ENCODE results near the gene STAB2. TPM values are rescaled to one million over a fixed set of nuclear protein-coding genes. Genes with fewer than 3 reads are reported as not detected.

STAB2 gene
- total RNA-seq, 2 experiments from 2014 or later: not detected

- H3K4me1 ChIP-seq (ENCODE audit: insufficient read depth, low read length, poor library complexity, severe bottlenecking): no peaks in the 10 kb centered on the region
- H3K79me2 ChIP-seq (ENCODE audit: insufficient read depth, low read depth, low read length): no peaks in the 10 kb centered on the region
- H3K9me2 ChIP-seq (ENCODE audit: insufficient read depth, low read length): no peaks in the 10 kb centered on the region
- no peaks in the 10 kb centered on the region for H3K36me3 ChIP-seq (ENCODE audit: insufficient read depth, low read length)
- no peak overlapping the region for H2AFZ ChIP-seq (ENCODE audit: low read length)
- no peak for DNase-seq (ENCODE audit: low spot score)
- POLR2A ChIA-PET: no interaction called here
- no peak for TF ChIP-seq EZH2phosphoT487 (IDR thresholded peaks at IDR 0.05; ENCODE audit: borderline replicate concordance, low read depth, low read length)
- no peak for TF ChIP-seq CTCF (conservative IDR thresholded peaks at IDR 0.05; ENCODE audit: low read length)
- CTCF ChIA-PET (ENCODE audit: unreplicated experiment): no interaction called here
- intact Hi-C loops (cut with micrococcal nuclease; ENCODE audit: unreplicated experiment): no loop called here
- H4K20me1 ChIP-seq (ENCODE audit: insufficient read depth, low read length): no peaks in the 10 kb centered on the region
- no peak overlapping the region for H3K4me3 ChIP-seq (ENCODE audit: low read depth, low read length, poor library complexity, severe bottlenecking)
- BruUV-seq (replicated peaks): no TSS peak
- no peak overlapping the region for H3K27ac ChIP-seq (ENCODE audit: low read depth, low read length, poor library complexity, severe bottlenecking)
- H3K4me2 ChIP-seq (ENCODE audit: low read length): no peak overlapping the region
- no peaks in the 10 kb centered on the region for H3K9me3 ChIP-seq (ENCODE audit: low read length)
These were observed 86.9 kb downstream of the STAB2 start for GRCh38 chr12:103673891-103674375.

- H3K4me3 ChIP-seq (ENCODE audit: low read depth, low read length, poor library complexity, severe bottlenecking): no peak overlapping the region
- H3K27ac ChIP-seq (ENCODE audit: low read depth, low read length, poor library complexity, severe bottlenecking): no peak overlapping the region
- TF ChIP-seq EZH2phosphoT487 (IDR thresholded peaks at IDR 0.05; ENCODE audit: borderline replicate concordance, low read depth, low read length) (no peak), CTCF (conservative IDR thresholded peaks at IDR 0.05; ENCODE audit: low read length) (no peak)
- H3K79me2 ChIP-seq (ENCODE audit: insufficient read depth, low read depth, low read length): no peaks in the 10 kb centered on the region
- CTCF ChIA-PET (ENCODE audit: unreplicated experiment): no interaction called here
- no peaks in the 10 kb centered on the region for H3K4me1 ChIP-seq (ENCODE audit: insufficient read depth, low read length, poor library complexity, severe bottlenecking)
- DNase-seq (ENCODE audit: low spot score): no peak
- H3K9me2 ChIP-seq (ENCODE audit: insufficient read depth, low read length): no peaks in the 10 kb centered on the region
- no TSS peak for BruUV-seq (replicated peaks)
- no peak overlapping the region for H2AFZ ChIP-seq (ENCODE audit: low read length)
- no peaks in the 10 kb centered on the region for H4K20me1 ChIP-seq (ENCODE audit: insufficient read depth, low read length)
- intact Hi-C loops (cut with micrococcal nuclease; ENCODE audit: unreplicated experiment): no loop called here
- no peak overlapping the region for H3K4me2 ChIP-seq (ENCODE audit: low read length)
- POLR2A ChIA-PET: interaction anchor here (0.7 to 1.1 kb wide), 2 partner anchors 12 to 96 kb away, joined by 3 to 4 read pairs; no protein-coding TSS in a partner anchor
- H3K9me3 ChIP-seq (ENCODE audit: low read length): no peaks in the 10 kb centered on the region
- H3K36me3 ChIP-seq (ENCODE audit: insufficient read depth, low read length): no peaks in the 10 kb centered on the region
These were observed 89.8 kb downstream of the STAB2 start for GRCh38 chr12:103676893-103677292.

- no peak overlapping the region for H3K4me3 ChIP-seq (ENCODE audit: low read depth, low read length, poor library complexity, severe bottlenecking)
- H4K20me1 ChIP-seq (ENCODE audit: insufficient read depth, low read length): no peaks in the 10 kb centered on the region
- H3K79me2 ChIP-seq (ENCODE audit: insufficient read depth, low read depth, low read length): no peaks in the 10 kb centered on the region
- no peaks in the 10 kb centered on the region for H3K36me3 ChIP-seq (ENCODE audit: insufficient read depth, low read length)
- no peak for TF ChIP-seq EZH2phosphoT487 (IDR thresholded peaks at IDR 0.05; ENCODE audit: borderline replicate concordance, low read depth, low read length)
- no peak for TF ChIP-seq CTCF (conservative IDR thresholded peaks at IDR 0.05; ENCODE audit: low read length)
- no peak overlapping the region for H3K27ac ChIP-seq (ENCODE audit: low read depth, low read length, poor library complexity, severe bottlenecking)
- intact Hi-C loops (cut with micrococcal nuclease; ENCODE audit: unreplicated experiment): no loop called here
- POLR2A ChIA-PET: interaction anchor here (0.7 to 1.1 kb wide), 2 partner anchors 12 to 95 kb away, joined by 3 to 4 read pairs; no protein-coding TSS in a partner anchor
- no peaks in the 10 kb centered on the region for H3K4me1 ChIP-seq (ENCODE audit: insufficient read depth, low read length, poor library complexity, severe bottlenecking)
- no peak overlapping the region for H2AFZ ChIP-seq (ENCODE audit: low read length)
- no peaks in the 10 kb centered on the region for H3K9me3 ChIP-seq (ENCODE audit: low read length)
- no TSS peak for BruUV-seq (replicated peaks)
- no peak overlapping the region for H3K4me2 ChIP-seq (ENCODE audit: low read length)
- H3K9me2 ChIP-seq (ENCODE audit: insufficient read depth, low read length): no peaks in the 10 kb centered on the region; the same call in 1 of the 2 replicates
- no peak for DNase-seq (ENCODE audit: low spot score)
- CTCF ChIA-PET (ENCODE audit: unreplicated experiment): no interaction called here
These were observed 90.3 kb downstream of the STAB2 start for GRCh38 chr12:103677341-103677740.
